ENCODE data around the gene GFOD2. TPM values are rescaled to one million over a fixed set of nuclear protein-coding genes. Genes with fewer than 3 reads are reported as not detected.

The GFOD2 gene
- 19.3 and 21.9 TPM in 2 replicates for total RNA-seq

GRCh38 chr16:67719048-67719777, at the start of gene GFOD2:
Gene GFOD2 (minus strand): TSS chr16:67719316. CDS start chr16:67685715, 33,601 bp downstream.
- TF ChIP-seq CTCF (IDR thresholded peaks at IDR 0.05; ENCODE audit: insufficient read depth, low read length, poor library complexity, severe bottlenecking), result no peak
- peak; percentile 70 for DNase-seq (ENCODE audit: low read depth)
- no peaks in the 10 kb centered on the region for H3K27me3 ChIP-seq (ENCODE audit: control insufficient read depth, insufficient read depth, low read length)
- peak within 1 kb of the TSS; percentile 90 for H3K4me3 ChIP-seq (ENCODE audit: low read depth, low read length)
- no peaks in the 10 kb centered on the region for H3K36me3 ChIP-seq (ENCODE audit: control insufficient read depth, insufficient read depth, low read length)

- no peak for DNase-seq (ENCODE audit: low read depth)
- Histone ChIP-seq H3K36me3 (ENCODE audit: control insufficient read depth, insufficient read depth, low read length) (no peaks in the 10 kb centered on the region), H3K27me3 (ENCODE audit: control insufficient read depth, insufficient read depth, low read length) (no peaks in the 10 kb centered on the region), H3K4me3 (ENCODE audit: low read depth, low read length) (no peak overlapping the region)
- TF ChIP-seq CTCF (IDR thresholded peaks at IDR 0.05; ENCODE audit: insufficient read depth, low read length, poor library complexity, severe bottlenecking), result no peak
These were observed 48.8 kb upstream of the GFOD2 start for GRCh38 chr16:67767953-67768352.

GRCh38 chr16:67766291-67766690, 47.2 kb upstream of the GFOD2 start:
- TF ChIP-seq CTCF (IDR thresholded peaks at IDR 0.05; ENCODE audit: insufficient read depth, low read length, poor library complexity, severe bottlenecking), result no peak
- DNase-seq (ENCODE audit: low read depth), result no peak
- H3K4me3 ChIP-seq (ENCODE audit: low read depth, low read length), result no peak overlapping the region
- no peaks in the 10 kb centered on the region for H3K27me3 ChIP-seq (ENCODE audit: control insufficient read depth, insufficient read depth, low read length)
- no peaks in the 10 kb centered on the region for H3K36me3 ChIP-seq (ENCODE audit: control insufficient read depth, insufficient read depth, low read length)

GRCh38 chr16:67764158-67764667, 45.1 kb upstream of the GFOD2 start:
- TF ChIP-seq CTCF (IDR thresholded peaks at IDR 0.05; ENCODE audit: insufficient read depth, low read length, poor library complexity, severe bottlenecking), result no peak
- Histone ChIP-seq H3K36me3 (ENCODE audit: control insufficient read depth, insufficient read depth, low read length) (no peaks in the 10 kb centered on the region), H3K27me3 (ENCODE audit: control insufficient read depth, insufficient read depth, low read length) (no peaks in the 10 kb centered on the region), H3K4me3 (ENCODE audit: low read depth, low read length) (no peak overlapping the region)
- no peak for DNase-seq (ENCODE audit: low read depth)

GRCh38 chr16:67763066-67763465, 44.0 kb upstream of the GFOD2 start:
- Histone ChIP-seq H3K36me3 (ENCODE audit: control insufficient read depth, insufficient read depth, low read length) (no peaks in the 10 kb centered on the region), H3K4me3 (ENCODE audit: low read depth, low read length) (no peak overlapping the region), H3K27me3 (ENCODE audit: control insufficient read depth, insufficient read depth, low read length) (no peaks in the 10 kb centered on the region)
- no peak for DNase-seq (ENCODE audit: low read depth)
- TF ChIP-seq CTCF (IDR thresholded peaks at IDR 0.05; ENCODE audit: insufficient read depth, low read length, poor library complexity, severe bottlenecking), result no peak

GRCh38 chr16:67762385-67762784, 43.3 kb upstream of the GFOD2 start:
- H3K27me3 ChIP-seq (ENCODE audit: control insufficient read depth, insufficient read depth, low read length), result no peaks in the 10 kb centered on the region
- no peaks in the 10 kb centered on the region for H3K36me3 ChIP-seq (ENCODE audit: control insufficient read depth, insufficient read depth, low read length)
- H3K4me3 ChIP-seq (ENCODE audit: low read depth, low read length), result no peak overlapping the region
- DNase-seq (ENCODE audit: low read depth), result no peak
- TF ChIP-seq CTCF (IDR thresholded peaks at IDR 0.05; ENCODE audit: insufficient read depth, low read length, poor library complexity, severe bottlenecking), result no peak

Measured in kidney epithelial cell (primary cell).